OCI-LY7 (cell line): ENCODE measurements around the gene CUEDC1. TPM values are rescaled to one million over a fixed set of nuclear protein-coding genes. Genes with fewer than 3 reads are reported as not detected.

Experiments used
- BruUV-seq: library from RNA; stranded (reverse); fragments of 400-500 nt; replicated peaks from 2 replicates; lab custom pipeline; 2021; lab: Mats Ljungman, UMichigan
- CTCF ChIA-PET: fragments of 300-600 bp; sonication (Branson Sonifier 250); formaldehyde crosslinking; loops from one replicate; lab custom pipeline; 2022; ENCODE audit warnings: antibody characterized with exemption; ENCODE audit not compliant: unreplicated experiment; lab: Charles Lee
- POLR2A ChIA-PET: fragments of 300-600 bp; sonication (Branson Sonifier 250); formaldehyde crosslinking; loops from one replicate; lab custom pipeline; 2022; ENCODE audit warnings: antibody characterized with exemption; lab: Charles Lee
- DNase-seq: peaks from one replicate; pipeline ENCODE4 v3.0.0-alpha.2; 2015; ENCODE audit warnings: low spot score
- H2AFZ ChIP-seq: fragments of 200-600 bp; sonication (generic), shearing (Covaris generic); 2 replicates; pipeline ENCODE4 v1.6.1; 2014; ENCODE audit warnings: mild to moderate bottlenecking, antibody characterized with exemption, low read length, moderate library complexity
- H3K27ac ChIP-seq: fragments of 200-600 bp; sonication (generic); 2 replicates; pipeline ENCODE4 v1.5.1; 2014; ENCODE audit warnings: mixed run types, low read depth, mild to moderate bottlenecking, moderate library complexity, low read length, inconsistent platforms; ENCODE audit not compliant: poor library complexity, severe bottlenecking
- H3K36me3 ChIP-seq: fragments of 200-600 bp; sonication (generic); 2 replicates; pipeline ENCODE4 v1.6.1; 2014; ENCODE audit warnings: mild to moderate bottlenecking, antibody characterized with exemption, low read length, moderate library complexity, mixed read lengths; ENCODE audit not compliant: insufficient read depth
- H3K4me1 ChIP-seq: fragments of 200-600 bp; sonication (generic); 2 replicates; pipeline ENCODE4 v1.5.1; 2014; ENCODE audit warnings: mild to moderate bottlenecking, low read length; ENCODE audit not compliant: insufficient read depth, poor library complexity, severe bottlenecking
- H3K4me2 ChIP-seq: fragments of 200-600 bp; sonication (generic); 2 replicates; pipeline ENCODE4 v1.6.1; 2014; ENCODE audit warnings: mild to moderate bottlenecking, low read length
- H3K4me3 ChIP-seq: fragments of 200-600 bp; sonication (generic); 2 replicates; pipeline ENCODE4 v1.5.1; 2014; ENCODE audit warnings: mild to moderate bottlenecking, low read depth, low read length; ENCODE audit not compliant: poor library complexity, severe bottlenecking
- H3K79me2 ChIP-seq: fragments of 200-600 bp; sonication (generic); 2 replicates; pipeline ENCODE4 v1.6.1; 2016; ENCODE audit warnings: low read depth, mild to moderate bottlenecking, low read length, moderate library complexity, mixed read lengths; ENCODE audit not compliant: insufficient read depth
- H3K9me2 ChIP-seq: fragments of 200-600 bp; sonication (generic); 2 replicates; pipeline ENCODE4 v1.6.1; 2016; ENCODE audit warnings: mild to moderate bottlenecking, low read length, mixed read lengths; ENCODE audit not compliant: insufficient read depth
- H3K9me3 ChIP-seq: fragments of 200-600 bp; sonication (generic); 2 replicates; pipeline ENCODE4 v1.6.1; 2014; ENCODE audit warnings: mild to moderate bottlenecking, mixed run types, low read length, mixed read lengths
- H4K20me1 ChIP-seq: fragments of 200-600 bp; sonication (generic); 2 replicates; pipeline ENCODE4 v1.6.1; 2014; ENCODE audit warnings: mild to moderate bottlenecking, antibody characterized with exemption, low read length, moderate library complexity, mixed read lengths; ENCODE audit not compliant: insufficient read depth
- CTCF ChIP-seq: fragments of 200-600 bp; sonication (generic); conservative IDR thresholded peaks from 2 replicates; pipeline ENCODE4 v1.5.1; 2014; ENCODE audit warnings: mild to moderate bottlenecking, antibody characterized with exemption, low read length, moderate library complexity, mixed read lengths
- EZH2phosphoT487 ChIP-seq: fragments of 200-600 bp; sonication (generic); IDR thresholded peaks from 2 replicates; pipeline ENCODE4 v1.6.1; 2018; ENCODE audit warnings: low read depth, borderline replicate concordance, mild to moderate bottlenecking, mixed run types, antibody characterized with exemption, low read length, moderate library complexity, mixed read lengths
- intact Hi-C: fragments of 100-400 bp; cut with micrococcal nuclease; formaldehyde crosslinking; loops from one replicate; pipeline ENCODE4 v1.10.0; 2022; ENCODE audit not compliant: unreplicated experiment
- total RNA-seq, 2 experiments: library from RNA; depleted of rRNA in 1 of 2; stranded (reverse); fragments of >200 nt in 1 of 2; shearing (Covaris generic) in 1 of 2; gene quantifications; 2 replicates each; pipeline ENCODE4 v1.2.3, GENCODE V29; 2014 to 2022

CUEDC1 gene
- total RNA-seq, 2 experiments from 2014 or later: 0.74 TPM; not detected in 1

DNA sequence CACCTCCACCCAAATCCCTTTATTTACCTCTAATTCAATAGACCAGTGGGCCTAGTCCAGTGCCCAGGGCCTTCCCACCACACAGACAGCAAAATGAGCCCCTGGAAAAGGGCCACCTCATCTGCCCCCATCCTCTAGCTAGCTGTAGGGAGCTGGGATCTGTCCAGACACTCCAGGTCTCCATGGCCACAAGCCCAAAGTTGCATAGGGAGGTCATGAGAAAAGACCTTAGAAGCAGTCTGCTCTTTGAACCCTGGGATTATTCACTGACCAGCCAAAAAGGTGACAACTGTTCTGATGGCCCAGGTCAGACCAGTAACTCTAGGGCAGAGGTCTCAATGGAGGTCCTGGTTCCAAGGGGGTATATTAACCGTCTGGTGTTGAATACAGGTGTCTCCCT, 2.0 kb downstream of the CUEDC1 start:
- H3K9me3 ChIP-seq: no peaks in the 10 kb centered on the region
- BruUV-seq: no TSS peak
- H3K9me2 ChIP-seq: no peaks in the 10 kb centered on the region
- peaks cover 5% of the 10 kb centered on the region; the same call in 1 of the 2 replicates for H4K20me1 ChIP-seq
- no peaks in the 10 kb centered on the region for H3K36me3 ChIP-seq
- H3K79me2 ChIP-seq: no peaks in the 10 kb centered on the region
- no peak overlapping the region for H3K4me3 ChIP-seq
- H3K4me1 ChIP-seq: peaks cover 39% of the 10 kb centered on the region
- H3K27ac ChIP-seq: no peak overlapping the region
- TF ChIP-seq EZH2phosphoT487 (no peak), CTCF (no peak)
- intact Hi-C loops: no loop called here
- ChIA-PET CTCF (no interaction called here), POLR2A (interaction anchor here (0.5 to 0.8 kb wide), 2 partner anchors 10 to 13 kb away, joined by 3 read pairs; no protein-coding TSS in a partner anchor)
- DNase-seq: no peak
- no peak overlapping the region for H2AFZ ChIP-seq
- no peak overlapping the region for H3K4me2 ChIP-seq

DNA sequence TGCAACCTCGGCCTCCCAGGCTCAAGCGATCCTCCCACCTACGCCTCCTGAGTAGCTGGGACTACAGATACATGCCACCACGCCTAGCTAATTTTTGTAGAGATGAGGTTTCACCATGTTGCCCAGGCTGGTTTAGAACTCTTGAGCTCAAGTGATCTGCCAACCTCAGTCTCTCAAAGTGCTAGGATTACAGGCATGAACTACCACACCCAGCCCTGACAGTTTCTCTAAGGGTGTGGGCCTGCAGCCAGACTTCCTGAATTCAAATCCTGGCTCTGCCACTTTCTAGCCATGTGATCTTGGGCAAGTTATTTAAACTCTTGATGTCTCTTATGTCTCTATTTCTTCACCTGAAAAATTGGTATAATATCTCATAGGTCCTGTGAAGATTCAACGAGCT, 5.6 kb downstream of the CUEDC1 start:
- Histone ChIP-seq H3K4me3 (no peak overlapping the region), H3K9me3 (no peaks in the 10 kb centered on the region), H3K36me3 (no peaks in the 10 kb centered on the region), H3K79me2 (no peaks in the 10 kb centered on the region), H3K4me2 (no peak overlapping the region), H3K9me2 (no peaks in the 10 kb centered on the region), H4K20me1 (no peaks in the 10 kb centered on the region), H2AFZ (no peak overlapping the region), H3K4me1 (peaks cover 45% of the 10 kb centered on the region), H3K27ac (no peak overlapping the region)
- DNase-seq: no peak
- intact Hi-C loops: no loop called here
- TF ChIP-seq EZH2phosphoT487 (no peak), CTCF (no peak)
- ChIA-PET POLR2A (interaction anchor here (0.5 to 1.0 kb wide), 2 partner anchors 12 to 49 kb away, joined by 3 read pairs; no protein-coding TSS in a partner anchor), CTCF (interaction anchor here (0.6 to 1.3 kb wide), 2 partner anchors 17 to 49 kb away, joined by 3 read pairs; no protein-coding TSS in a partner anchor)
- no TSS peak for BruUV-seq
